HepG2 (cell line): ENCODE measurements around the gene UBE2H. TPM values are rescaled to one million over a fixed set of nuclear protein-coding genes. Genes with fewer than 3 reads are reported as not detected.

Experiments used
- MYC ChIP-seq: sonication (generic); formaldehyde crosslinking; IDR thresholded peaks from 2 replicates; pipeline ENCODE4 v1.9.0; 2021; ENCODE audit warnings: missing genetic modification reagents, borderline replicate concordance
- PCBP1 ChIP-seq: fragments of 200-400 bp; formaldehyde crosslinking; IDR thresholded peaks from 2 replicates; pipeline ENCODE4 v1.6.1; 2017; ENCODE audit warnings: mild to moderate bottlenecking, low read depth, low read length, borderline replicate concordance
- TEAD3 ChIP-seq: optimal IDR thresholded peaks from 2 replicates; pipeline ENCODE3; 2016; ENCODE audit warnings: borderline replicate concordance
- TOPORS ChIP-seq: sonication (generic); formaldehyde crosslinking; IDR thresholded peaks from 2 replicates; pipeline ENCODE4 v1.8.0; 2023; ENCODE audit warnings: mild to moderate bottlenecking, missing genetic modification reagents
- ZIK1 ChIP-seq: sonication (generic); formaldehyde crosslinking; IDR thresholded peaks from 2 replicates; pipeline ENCODE4 v1.5.0; 2020; ENCODE audit warnings: mild to moderate bottlenecking, low read depth, missing genetic modification reagents, borderline replicate concordance
- ZNF274 ChIP-seq: sonication (generic); formaldehyde crosslinking; IDR thresholded peaks from 2 replicates; pipeline ENCODE4 v1.5.1; 2020; ENCODE audit warnings: mild to moderate bottlenecking, missing genetic modification reagents
- ZNF556 ChIP-seq: sonication (generic); formaldehyde crosslinking; IDR thresholded peaks from 2 replicates; pipeline ENCODE4 v1.4.0; 2020; ENCODE audit warnings: mild to moderate bottlenecking, missing genetic modification reagents, borderline replicate concordance
- ZNF781 ChIP-seq: sonication (generic); formaldehyde crosslinking; IDR thresholded peaks from 2 replicates; pipeline ENCODE4 v1.5.1; 2020; ENCODE audit warnings: borderline replicate concordance, mild to moderate bottlenecking, missing genetic modification reagents; ENCODE audit errors: not compliant biosample characterization
- polyA plus RNA-seq, 8 experiments: library from polyadenylated mRNA; depleted of rRNA in 3 of 8; stranded (reverse) in 7 of 8; unstranded in 1 of 8; fragments of >200 nt; fragmentation: Illumina TruSeq in 4 of 8; extraction: Trizol in 4 of 8; gene quantifications; 2 replicates each; pipeline versions ENCODE4 v1.2.1 to v1.2.3, GENCODE V29; 2011 to 2016; ENCODE audit warnings: low read depth in 4 of 8, missing spikeins in 1 of 8, mixed read lengths in 1 of 8; ENCODE audit not compliant: insufficient read depth in 1 of 8
- total RNA-seq, 5 experiments: library from RNA; depleted of rRNA; stranded (reverse); fragments of >200 nt; fragmentation: Illumina TruSeq; extraction: Trizol; gene quantifications; 2 replicates each; pipeline ENCODE4 v1.2.3, GENCODE V29; 2016; ENCODE audit warnings: low read depth in 1 of 5
- TF ChIP-seq, protein P1 (sequence below): sonication (generic); formaldehyde crosslinking; IDR thresholded peaks from 2 replicates; pipeline ENCODE4 v1.5.1; 2020; ENCODE audit warnings: missing genetic modification reagents, mild to moderate bottlenecking, borderline replicate concordance
- TF ChIP-seq, protein P2 (sequence below): IDR thresholded peaks from 2 replicates; pipeline ENCODE4 v1.6.1; 2016; ENCODE audit warnings: missing genetic modification reagents, missing compliant biosample characterization
- TF ChIP-seq, protein P3 (sequence below): sonication (generic); formaldehyde crosslinking; IDR thresholded peaks from 2 replicates; pipeline ENCODE4 v1.9.0; 2021; ENCODE audit warnings: mild to moderate bottlenecking, missing genetic modification reagents
- TF ChIP-seq, protein P4 (sequence below): sonication (generic); formaldehyde crosslinking; IDR thresholded peaks from 2 replicates; pipeline ENCODE4 v1.9.0; 2022; ENCODE audit warnings: missing genetic modification reagents, mild to moderate bottlenecking, borderline replicate concordance
- TF ChIP-seq, protein P5 (sequence below): IDR thresholded peaks from 2 replicates; pipeline ENCODE4 v1.6.1; 2016; ENCODE audit warnings: low read depth, control low read depth

The UBE2H gene
- total and polyA plus RNA-seq, 2 of the 13 experiments (the other 11 are each of a cell fraction or from before 2014, with no cell fraction given), result 15.5 to 40.1 TPM

DNA sequence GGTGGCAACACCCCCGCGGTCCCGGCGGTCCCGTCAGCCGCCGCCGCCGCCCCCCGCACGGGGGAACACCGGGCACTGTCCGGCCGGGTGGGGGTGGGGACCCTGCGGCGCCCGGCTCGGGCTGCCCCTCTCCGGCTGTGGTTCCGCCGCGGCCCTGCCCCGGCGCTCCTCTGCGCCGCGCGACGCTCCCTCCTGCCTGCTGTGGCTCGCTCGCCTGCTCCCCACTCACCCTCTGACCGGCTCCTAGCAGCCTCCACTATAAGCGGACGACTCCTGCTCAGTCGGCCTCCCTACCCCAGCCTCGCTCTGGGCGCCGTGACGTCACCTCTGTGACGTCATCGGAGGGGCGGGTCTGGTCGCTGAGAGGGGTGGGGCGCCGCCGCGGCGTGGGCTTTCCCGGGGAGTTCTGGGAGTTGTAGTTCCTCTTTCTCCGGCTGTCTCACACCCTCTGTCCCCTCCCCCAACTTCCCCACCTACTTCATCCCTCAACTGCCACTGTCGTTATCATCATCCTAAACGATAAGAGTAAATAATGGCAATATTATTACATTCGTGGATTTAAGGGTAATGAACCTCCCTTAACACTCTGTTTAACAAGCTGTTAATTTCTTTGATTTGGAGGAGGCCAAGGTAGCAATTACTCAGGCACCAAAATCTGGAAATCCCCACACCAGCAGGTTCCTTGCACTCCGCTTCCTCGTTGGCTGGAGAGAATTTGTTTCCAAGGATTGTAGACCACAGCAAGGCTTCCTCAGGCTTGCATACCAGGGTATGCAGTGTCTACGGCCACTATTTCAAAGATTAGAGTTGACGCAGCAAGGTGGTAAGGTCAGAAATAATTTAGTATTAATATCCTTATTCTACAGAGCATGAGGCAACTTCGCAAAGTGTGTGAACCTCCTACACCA, at the start of gene UBE2H (continued):
- TF ChIP-seq, protein P1, sequence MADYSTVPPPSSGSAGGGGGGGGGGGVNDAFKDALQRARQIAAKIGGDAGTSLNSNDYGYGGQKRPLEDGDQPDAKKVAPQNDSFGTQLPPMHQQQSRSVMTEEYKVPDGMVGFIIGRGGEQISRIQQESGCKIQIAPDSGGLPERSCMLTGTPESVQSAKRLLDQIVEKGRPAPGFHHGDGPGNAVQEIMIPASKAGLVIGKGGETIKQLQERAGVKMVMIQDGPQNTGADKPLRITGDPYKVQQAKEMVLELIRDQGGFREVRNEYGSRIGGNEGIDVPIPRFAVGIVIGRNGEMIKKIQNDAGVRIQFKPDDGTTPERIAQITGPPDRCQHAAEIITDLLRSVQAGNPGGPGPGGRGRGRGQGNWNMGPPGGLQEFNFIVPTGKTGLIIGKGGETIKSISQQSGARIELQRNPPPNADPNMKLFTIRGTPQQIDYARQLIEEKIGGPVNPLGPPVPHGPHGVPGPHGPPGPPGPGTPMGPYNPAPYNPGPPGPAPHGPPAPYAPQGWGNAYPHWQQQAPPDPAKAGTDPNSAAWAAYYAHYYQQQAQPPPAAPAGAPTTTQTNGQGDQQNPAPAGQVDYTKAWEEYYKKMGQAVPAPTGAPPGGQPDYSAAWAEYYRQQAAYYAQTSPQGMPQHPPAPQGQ (CRISPR knock-in tag), result no peak
- TF ChIP-seq ZNF781 (CRISPR knock-in tag) (no peak), TEAD3 (peak; percentile 16), ZIK1 (CRISPR knock-in tag) (no peak), ZNF274 (CRISPR knock-in tag) (peak; percentile 73; the same call in 1 of the 2 replicates), PCBP1 (peak; percentile 83; the same call in 1 of the 2 replicates), MYC (CRISPR knock-in tag) (peak; percentile 44; the same call in 1 of the 2 replicates), TOPORS (CRISPR knock-in tag) (0 out of 2 replicates have a peak, but pooled peaks have one; percentile 38), ZNF556 (CRISPR knock-in tag) (peak; percentile 63; the same call in 1 of the 2 replicates)
- TF ChIP-seq, protein P2, sequence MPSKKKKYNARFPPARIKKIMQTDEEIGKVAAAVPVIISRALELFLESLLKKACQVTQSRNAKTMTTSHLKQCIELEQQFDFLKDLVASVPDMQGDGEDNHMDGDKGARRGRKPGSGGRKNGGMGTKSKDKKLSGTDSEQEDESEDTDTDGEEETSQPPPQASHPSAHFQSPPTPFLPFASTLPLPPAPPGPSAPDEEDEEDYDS, result peak; percentile 93
- TF ChIP-seq, protein P3, sequence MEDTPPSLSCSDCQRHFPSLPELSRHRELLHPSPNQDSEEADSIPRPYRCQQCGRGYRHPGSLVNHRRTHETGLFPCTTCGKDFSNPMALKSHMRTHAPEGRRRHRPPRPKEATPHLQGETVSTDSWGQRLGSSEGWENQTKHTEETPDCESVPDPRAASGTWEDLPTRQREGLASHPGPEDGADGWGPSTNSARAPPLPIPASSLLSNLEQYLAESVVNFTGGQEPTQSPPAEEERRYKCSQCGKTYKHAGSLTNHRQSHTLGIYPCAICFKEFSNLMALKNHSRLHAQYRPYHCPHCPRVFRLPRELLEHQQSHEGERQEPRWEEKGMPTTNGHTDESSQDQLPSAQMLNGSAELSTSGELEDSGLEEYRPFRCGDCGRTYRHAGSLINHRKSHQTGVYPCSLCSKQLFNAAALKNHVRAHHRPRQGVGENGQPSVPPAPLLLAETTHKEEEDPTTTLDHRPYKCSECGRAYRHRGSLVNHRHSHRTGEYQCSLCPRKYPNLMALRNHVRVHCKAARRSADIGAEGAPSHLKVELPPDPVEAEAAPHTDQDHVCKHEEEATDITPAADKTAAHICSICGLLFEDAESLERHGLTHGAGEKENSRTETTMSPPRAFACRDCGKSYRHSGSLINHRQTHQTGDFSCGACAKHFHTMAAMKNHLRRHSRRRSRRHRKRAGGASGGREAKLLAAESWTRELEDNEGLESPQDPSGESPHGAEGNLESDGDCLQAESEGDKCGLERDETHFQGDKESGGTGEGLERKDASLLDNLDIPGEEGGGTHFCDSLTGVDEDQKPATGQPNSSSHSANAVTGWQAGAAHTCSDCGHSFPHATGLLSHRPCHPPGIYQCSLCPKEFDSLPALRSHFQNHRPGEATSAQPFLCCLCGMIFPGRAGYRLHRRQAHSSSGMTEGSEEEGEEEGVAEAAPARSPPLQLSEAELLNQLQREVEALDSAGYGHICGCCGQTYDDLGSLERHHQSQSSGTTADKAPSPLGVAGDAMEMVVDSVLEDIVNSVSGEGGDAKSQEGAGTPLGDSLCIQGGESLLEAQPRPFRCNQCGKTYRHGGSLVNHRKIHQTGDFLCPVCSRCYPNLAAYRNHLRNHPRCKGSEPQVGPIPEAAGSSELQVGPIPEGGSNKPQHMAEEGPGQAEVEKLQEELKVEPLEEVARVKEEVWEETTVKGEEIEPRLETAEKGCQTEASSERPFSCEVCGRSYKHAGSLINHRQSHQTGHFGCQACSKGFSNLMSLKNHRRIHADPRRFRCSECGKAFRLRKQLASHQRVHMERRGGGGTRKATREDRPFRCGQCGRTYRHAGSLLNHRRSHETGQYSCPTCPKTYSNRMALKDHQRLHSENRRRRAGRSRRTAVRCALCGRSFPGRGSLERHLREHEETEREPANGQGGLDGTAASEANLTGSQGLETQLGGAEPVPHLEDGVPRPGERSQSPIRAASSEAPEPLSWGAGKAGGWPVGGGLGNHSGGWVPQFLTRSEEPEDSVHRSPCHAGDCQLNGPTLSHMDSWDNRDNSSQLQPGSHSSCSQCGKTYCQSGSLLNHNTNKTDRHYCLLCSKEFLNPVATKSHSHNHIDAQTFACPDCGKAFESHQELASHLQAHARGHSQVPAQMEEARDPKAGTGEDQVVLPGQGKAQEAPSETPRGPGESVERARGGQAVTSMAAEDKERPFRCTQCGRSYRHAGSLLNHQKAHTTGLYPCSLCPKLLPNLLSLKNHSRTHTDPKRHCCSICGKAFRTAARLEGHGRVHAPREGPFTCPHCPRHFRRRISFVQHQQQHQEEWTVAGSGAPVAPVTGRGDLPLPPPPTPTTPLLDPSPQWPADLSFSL (CRISPR knock-in tag), result no peak
- TF ChIP-seq, protein P4, sequence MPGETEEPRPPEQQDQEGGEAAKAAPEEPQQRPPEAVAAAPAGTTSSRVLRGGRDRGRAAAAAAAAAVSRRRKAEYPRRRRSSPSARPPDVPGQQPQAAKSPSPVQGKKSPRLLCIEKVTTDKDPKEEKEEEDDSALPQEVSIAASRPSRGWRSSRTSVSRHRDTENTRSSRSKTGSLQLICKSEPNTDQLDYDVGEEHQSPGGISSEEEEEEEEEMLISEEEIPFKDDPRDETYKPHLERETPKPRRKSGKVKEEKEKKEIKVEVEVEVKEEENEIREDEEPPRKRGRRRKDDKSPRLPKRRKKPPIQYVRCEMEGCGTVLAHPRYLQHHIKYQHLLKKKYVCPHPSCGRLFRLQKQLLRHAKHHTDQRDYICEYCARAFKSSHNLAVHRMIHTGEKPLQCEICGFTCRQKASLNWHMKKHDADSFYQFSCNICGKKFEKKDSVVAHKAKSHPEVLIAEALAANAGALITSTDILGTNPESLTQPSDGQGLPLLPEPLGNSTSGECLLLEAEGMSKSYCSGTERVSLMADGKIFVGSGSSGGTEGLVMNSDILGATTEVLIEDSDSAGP (CRISPR knock-in tag), result peak; percentile 53
- TF ChIP-seq, protein P5, sequence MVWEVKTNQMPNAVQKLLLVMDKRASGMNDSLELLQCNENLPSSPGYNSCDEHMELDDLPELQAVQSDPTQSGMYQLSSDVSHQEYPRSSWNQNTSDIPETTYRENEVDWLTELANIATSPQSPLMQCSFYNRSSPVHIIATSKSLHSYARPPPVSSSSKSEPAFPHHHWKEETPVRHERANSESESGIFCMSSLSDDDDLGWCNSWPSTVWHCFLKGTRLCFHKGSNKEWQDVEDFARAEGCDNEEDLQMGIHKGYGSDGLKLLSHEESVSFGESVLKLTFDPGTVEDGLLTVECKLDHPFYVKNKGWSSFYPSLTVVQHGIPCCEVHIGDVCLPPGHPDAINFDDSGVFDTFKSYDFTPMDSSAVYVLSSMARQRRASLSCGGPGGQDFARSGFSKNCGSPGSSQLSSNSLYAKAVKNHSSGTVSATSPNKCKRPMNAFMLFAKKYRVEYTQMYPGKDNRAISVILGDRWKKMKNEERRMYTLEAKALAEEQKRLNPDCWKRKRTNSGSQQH (CRISPR knock-in tag), result 0 out of 2 replicates have a peak, but pooled peaks have one; percentile 33
